Left kidney (tissue), 2 donors: ENCODE results near the gene CXorf58. TPM values are rescaled to one million over a fixed set of nuclear protein-coding genes. Genes with fewer than 3 reads are reported as not detected.
"Not testable (repeated sequence)": the region's sequence is repeated elsewhere in the genome, so short reads cannot be mapped to it uniquely, and the experiment has no call there.

ENCODE experiments used
- DNase-seq: peaks from one replicate; pipeline ENCODE4 v3.0.0-alpha.2; 2013
- polyA plus RNA-seq: library from polyadenylated mRNA; unstranded; fragments of 120-200 nt; gene quantifications from one replicate; pipeline ENCODE4 v1.2.1, GENCODE V29; 2013; ENCODE audit not compliant: insufficient read length

The CXorf58 gene
- polyA plus RNA-seq, 1 donor, result 0.43 TPM

DNA sequence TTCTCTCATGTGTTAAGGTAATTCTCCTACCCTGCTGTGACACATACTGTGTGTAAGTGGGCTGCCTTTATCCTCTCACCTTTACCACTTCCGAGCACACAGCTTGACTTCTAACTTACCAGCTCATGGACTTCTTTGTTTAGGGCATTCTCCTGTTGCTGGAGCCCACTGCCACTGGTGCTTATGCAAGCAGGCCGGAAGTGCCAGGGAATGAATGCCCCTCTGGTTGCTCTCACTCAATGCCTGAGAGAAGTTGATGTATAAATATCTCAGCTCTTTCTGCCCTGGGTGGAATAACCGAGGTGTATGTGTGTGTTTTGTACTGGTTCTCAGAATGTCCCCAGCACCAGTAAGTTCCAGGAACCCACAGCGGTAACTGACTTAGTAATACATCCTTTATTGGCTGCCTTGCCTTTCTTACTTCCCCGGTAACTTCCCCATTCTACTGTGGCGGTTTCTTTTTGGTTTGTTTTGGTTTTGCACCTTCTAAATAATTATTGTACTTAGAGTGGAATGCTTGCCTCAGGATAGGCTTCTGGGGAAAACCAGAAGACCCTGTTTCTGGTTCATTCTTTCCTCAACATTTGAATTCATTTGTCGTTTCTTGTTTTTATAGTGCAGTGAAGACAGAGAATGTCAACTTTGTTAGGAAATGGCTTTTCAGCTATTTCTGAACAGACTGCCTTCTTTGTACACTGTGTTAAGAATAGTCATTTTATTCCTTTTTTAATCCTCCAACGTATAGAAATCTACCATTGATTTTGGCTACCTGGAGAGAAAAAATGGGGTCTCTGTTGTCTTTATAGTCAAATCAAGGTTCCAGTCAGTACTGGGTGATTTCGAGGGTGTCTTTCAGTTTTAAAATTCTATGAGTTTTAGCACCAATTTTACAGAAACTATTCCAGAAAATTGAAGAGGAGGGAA, 45.4 kb downstream of the CXorf58 start:
- no peak for DNase-seq

DNA sequence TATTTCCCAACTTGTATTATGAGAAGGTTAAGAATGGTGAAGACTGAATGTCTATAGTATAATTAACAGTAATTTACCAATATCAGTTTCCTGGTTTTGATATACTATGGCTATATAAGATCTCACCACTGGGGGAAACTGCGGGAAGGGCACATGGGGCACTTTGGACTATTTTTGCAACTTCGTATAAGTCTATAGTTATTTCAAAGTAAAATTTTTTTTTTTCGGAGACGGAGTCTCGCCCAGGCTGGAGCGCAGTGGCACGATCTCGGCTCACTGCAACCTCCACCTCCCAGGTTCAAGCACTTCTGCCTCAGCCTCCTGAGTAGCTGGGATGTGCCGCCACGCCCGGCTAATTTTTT, 46.1 kb downstream of the CXorf58 start:
- DNase-seq, result no peak

DNA sequence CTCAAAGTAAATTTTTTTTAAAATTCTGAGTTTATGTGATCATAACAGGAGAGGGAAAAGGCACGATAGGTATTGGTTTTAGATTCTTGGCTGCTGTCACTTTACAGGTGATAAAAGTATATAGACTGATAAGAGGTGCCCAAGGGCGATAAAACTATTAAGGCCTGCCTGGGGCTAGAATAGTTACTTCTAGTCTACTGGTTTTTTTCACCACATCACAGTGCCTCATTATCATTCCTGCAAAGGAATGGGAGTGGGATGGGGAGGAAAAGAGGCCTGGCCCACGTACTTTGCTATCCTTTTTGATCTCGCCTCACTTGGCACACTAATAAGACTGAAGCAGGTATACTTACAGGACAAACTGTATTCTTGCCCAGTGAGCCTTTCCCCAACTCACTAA, 46.6 kb downstream of the CXorf58 start:
- no peak for DNase-seq

DNA sequence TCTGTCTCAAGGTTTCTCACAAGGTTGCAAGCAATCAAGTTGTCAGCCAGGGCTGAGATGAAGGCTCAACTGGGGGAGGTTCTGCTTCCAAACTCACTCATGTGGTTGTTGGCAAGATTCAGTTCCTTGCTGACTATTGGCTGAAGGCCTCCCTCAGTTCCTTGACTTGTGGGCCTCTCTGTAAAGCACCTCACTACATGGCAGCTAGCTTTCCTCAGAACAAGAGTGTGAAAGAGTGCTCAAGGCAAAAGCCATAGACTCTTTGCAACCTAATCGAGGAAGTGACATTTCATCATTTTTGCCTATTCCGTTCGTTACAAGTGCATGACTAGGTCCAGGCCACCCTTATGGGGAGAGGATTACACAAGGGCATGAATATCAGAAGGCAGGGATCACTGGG, 52.0 kb downstream of the CXorf58 start:
- no peak for DNase-seq

DNA sequence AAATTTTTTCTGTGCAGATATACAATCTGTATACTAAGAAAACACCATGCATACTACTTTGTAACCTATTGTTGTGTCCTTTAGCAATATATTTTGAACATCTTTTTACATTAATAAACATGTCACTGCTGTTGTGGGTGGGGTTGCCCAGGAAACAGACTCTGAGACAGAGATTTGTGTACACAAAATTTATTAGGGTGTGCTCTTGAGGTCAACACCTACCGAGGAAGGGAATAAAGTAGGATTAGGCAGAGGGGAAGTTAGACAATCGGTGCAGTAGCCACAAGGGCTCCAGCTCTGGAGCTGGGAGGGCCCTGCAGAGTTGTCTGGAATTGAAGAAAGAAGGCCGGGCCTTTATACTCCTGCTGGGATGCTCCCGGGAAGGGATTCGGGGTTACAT, 56.4 kb downstream of the CXorf58 start:
- DNase-seq, result no peak

DNA sequence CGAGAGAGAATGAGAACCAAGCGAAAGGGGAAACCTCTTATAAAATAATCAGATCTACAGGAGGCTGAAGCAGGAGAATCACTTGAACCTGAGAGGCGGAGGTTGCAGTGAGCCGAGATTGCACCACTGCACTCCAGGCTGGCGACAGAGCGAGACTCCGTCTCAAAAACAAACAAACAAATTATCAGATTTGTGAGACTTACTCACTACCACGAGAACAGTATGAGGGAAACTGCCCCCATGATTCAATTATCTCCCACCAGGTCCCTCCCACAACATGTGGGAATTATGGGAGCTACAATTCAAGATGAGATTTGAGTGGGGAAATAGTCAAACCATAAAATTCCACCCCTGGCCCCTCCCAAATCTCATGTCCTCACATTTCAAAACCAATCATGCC, 57.8 kb downstream of the CXorf58 start:
- DNase-seq, result not testable (repeated sequence)

DNA sequence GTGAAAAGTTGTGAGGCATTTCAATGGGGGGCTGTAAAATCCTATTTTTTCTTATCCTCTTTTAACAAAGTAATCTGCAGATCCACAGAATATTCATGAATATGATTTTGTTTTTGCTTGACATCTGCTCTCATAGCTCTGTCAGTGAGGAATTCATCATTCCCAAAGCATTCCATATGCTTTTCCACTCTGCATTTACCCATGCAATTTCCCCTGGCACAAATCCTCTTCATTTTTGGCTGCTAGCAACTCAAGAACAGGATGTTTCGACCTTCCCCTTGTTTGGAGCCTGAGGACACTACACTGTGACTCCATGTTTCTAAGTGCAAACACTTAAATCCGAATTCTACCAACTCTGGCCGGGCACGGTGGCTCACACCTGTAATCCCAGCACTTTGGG, 70.7 kb downstream of the CXorf58 start:
- no peak for DNase-seq

DNA sequence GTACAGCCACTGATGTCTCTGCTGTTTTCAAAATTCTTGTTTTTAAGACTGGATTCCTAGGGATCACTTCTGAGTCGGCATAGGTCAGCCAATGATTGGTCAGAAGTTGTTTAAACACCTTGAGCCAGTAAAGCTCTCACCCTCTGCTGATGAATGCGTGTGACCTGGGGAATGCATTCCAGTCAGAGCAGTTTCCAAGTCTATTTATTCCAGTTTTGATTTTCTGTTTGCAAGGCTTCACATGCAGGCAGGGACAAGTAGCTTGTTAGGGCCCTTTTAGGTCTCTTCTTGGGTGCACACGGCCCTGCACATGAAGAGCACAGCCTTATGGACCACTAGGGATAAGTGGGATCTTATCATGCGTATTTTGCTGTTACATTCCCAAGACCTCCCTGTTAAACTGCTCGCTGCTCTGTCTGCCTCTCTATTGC, 72.2 kb downstream of the CXorf58 start:
- peak; percentile 14 for DNase-seq

DNA sequence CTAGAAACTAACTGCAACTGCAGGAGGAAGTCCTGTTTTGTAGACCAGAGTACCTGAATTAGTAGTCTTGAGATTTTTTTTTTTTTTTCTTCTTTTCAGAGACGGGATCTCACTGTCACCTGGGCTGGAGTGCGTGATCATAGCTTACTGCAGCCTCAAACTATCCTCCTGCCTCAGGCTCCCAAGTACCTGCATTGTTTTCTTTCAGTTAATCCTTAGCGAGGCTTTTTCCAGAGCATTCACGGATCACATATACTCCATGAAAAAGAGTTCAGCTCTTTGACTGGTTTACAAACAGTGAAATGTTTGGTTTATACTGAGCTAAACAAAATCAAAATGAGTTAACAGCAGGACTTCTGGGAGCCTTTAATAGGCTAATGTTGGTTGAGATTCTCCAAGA, 73.4 kb downstream of the CXorf58 start:
- DNase-seq, result no peak

DNA sequence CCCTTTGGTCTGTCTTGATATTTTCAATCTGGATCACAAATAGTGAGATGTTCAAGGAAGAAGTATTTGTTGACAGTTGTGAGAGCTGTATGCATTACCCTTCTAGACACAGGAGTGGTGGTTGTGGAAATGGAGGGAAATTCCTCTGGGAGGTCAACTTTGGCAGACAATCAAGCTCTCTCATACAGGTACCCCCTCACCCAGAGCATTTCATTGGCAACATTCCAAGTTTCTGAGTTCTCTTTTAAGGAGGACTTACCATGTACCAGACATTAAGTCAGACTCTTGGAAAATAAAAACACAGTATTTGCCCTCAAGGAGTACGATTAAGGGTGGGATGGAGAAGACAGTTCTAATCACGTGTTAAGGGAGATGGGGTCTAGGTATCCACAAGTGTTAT, 73.9 kb downstream of the CXorf58 start:
- peak; percentile 6 for DNase-seq

DNA sequence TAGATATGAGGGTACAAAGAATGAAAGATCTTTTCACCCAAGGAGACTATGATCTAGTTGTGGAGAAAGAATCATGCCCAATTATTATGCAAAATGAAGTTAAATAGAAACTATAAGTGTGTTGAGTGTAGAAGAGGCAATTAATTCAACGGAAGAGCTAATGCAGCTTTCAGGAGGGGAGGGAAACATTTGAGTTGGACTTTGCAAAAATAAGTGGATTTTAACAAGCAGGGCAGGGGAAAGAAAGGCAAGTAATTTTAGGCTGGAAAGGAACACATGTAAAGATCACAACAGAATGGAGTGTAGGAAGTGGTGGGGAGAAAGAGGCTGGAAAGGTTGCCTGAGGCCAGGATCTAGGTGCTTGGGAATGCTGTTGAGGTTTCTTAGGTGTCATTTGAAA, 75.1 kb downstream of the CXorf58 start:
- no peak for DNase-seq

Other genes with a start within 250 kb of the CXorf58 start
- gene PRDX4, start 240.5 kb upstream of the CXorf58 start, polyA plus RNA-seq, result 113 TPM
- 42.2 TPM for gene ACOT9, start 164.7 kb upstream of the CXorf58 start, polyA plus RNA-seq
- 248 TPM for gene SAT1, start 124.8 kb upstream of the CXorf58 start, polyA plus RNA-seq
- 40.7 TPM for gene APOO, start 68 bp upstream of the CXorf58 start, polyA plus RNA-seq
- gene KLHL15, start 119.2 kb downstream of the CXorf58 start, polyA plus RNA-seq, result 16.4 TPM
- gene EIF2S3, start 146.9 kb downstream of the CXorf58 start, polyA plus RNA-seq, result 231 TPM
- gene ZFX, start 241.7 kb downstream of the CXorf58 start, polyA plus RNA-seq, result 36.1 TPM